RWPE1 (cell line): ENCODE results near the gene DOP1A.

ENCODE experiments used
- CTCF ChIA-PET: fragments of 350-600 bp; sonication (Branson Sonifier 250); formaldehyde crosslinking; extraction: SDS; loops from one replicate; lab custom pipeline; 2021; lab: Yijun Ruan, JAX
- POLR2A ChIA-PET: fragments of 400-600 bp; formaldehyde crosslinking; extraction: SDS; loops from one replicate; lab custom pipeline; 2020; ENCODE audit warnings: antibody characterized with exemption; ENCODE audit not compliant: low non-redundant PET; lab: Yijun Ruan, JAX
- DNase-seq: peaks from one replicate; pipeline ENCODE4 v3.0.0; 2012; ENCODE audit warnings: low spot score
- H3K27ac ChIP-seq: fragments of 450-650 bp; 2 replicates; pipeline ENCODE4 v1.5.1; 2017
- TF ChIP-seq, protein P1 (sequence below): fragments of 450-650 bp; conservative IDR thresholded peaks from 2 replicates; pipeline ENCODE4 v1.5.1; 2017; ENCODE audit warnings: low read depth, mild to moderate bottlenecking

DOP1A gene

DNA sequence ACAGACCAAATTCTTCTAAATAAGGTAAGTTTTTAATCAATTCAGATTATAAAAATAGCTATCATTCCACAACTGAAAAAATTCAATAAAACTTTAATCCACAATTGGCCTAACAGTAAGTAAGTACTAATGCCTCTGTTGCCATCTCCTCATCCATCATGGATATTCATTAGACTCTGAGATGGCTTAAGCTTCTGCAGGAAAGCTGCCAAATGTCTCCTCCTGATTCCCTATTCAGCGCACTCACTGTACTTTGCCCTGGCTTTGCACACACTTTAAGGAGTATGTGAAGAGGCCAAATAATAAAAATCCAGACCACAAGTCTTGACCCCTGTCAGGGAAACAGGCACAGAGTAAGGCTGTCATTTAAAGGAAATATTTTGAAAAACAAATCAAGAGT lies 102.0 kb downstream of the DOP1A start:
- TF ChIP-seq, protein P1, sequence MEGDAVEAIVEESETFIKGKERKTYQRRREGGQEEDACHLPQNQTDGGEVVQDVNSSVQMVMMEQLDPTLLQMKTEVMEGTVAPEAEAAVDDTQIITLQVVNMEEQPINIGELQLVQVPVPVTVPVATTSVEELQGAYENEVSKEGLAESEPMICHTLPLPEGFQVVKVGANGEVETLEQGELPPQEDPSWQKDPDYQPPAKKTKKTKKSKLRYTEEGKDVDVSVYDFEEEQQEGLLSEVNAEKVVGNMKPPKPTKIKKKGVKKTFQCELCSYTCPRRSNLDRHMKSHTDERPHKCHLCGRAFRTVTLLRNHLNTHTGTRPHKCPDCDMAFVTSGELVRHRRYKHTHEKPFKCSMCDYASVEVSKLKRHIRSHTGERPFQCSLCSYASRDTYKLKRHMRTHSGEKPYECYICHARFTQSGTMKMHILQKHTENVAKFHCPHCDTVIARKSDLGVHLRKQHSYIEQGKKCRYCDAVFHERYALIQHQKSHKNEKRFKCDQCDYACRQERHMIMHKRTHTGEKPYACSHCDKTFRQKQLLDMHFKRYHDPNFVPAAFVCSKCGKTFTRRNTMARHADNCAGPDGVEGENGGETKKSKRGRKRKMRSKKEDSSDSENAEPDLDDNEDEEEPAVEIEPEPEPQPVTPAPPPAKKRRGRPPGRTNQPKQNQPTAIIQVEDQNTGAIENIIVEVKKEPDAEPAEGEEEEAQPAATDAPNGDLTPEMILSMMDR, result no peak
- no peak for DNase-seq
- ChIA-PET CTCF (interaction anchor here (1.1 kb wide), 1 partner anchor 102 kb away, joined by 3 read pairs; no protein-coding TSS in a partner anchor), POLR2A (no interaction called here)
- H3K27ac ChIP-seq, result no peak overlapping the region

DNA sequence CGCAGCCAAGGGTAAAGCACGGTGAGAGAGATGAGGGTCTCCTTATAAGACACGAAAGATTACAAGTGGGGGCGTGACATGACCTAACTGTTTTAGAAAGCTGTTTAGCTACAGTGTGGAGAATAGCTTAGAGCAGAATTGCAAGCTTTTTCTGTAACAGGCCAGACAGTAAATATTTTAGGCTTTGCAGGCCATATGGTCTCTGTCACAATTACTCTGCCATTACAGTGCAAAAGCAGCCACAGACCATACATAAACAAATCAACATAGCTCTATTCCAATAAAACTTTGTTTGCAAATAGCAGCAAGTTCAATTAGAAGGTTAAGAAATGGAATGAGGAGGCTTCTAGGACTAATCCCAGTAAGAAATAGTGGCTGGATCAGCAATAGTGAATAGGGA lies 108.8 kb downstream of the DOP1A start:
- DNase-seq, result no peak
- ChIA-PET CTCF (interaction anchor here (0.7 to 1.2 kb wide), 2 partner anchors 9 to 39 kb away, joined by 3 read pairs; no protein-coding TSS in a partner anchor), POLR2A (no interaction called here)
- no peak overlapping the region for H3K27ac ChIP-seq
- TF ChIP-seq, protein P1, result no peak

DNA sequence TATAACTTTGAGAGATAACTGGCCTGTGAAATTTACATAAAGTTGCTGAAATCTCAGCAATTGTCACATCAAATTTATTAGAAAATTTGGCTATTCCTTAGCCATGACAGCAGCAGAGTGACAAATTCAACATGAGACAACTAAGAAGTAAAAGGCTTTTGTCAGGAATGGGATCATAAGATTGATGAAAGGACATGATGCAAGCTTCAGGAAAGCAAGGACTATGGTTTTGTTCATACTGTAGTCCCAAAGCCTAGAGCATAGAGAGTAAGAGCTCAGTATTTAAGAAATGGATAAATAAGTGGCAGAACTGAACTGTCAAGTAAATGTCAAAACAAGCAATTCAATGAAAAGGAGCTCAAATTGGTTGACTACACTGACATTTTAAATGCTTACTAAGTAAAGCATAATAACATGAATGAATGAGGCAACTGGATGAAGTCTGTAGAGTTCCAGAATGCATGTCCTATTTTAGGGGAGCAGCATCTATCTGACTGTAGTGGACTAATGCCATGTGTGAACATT lies 113.0 kb downstream of the DOP1A start:
- no peak overlapping the region for H3K27ac ChIP-seq
- POLR2A ChIA-PET, result no interaction called here
- CTCF ChIA-PET, result no interaction called here
- TF ChIP-seq, protein P1, result no peak
- no peak for DNase-seq

DNA sequence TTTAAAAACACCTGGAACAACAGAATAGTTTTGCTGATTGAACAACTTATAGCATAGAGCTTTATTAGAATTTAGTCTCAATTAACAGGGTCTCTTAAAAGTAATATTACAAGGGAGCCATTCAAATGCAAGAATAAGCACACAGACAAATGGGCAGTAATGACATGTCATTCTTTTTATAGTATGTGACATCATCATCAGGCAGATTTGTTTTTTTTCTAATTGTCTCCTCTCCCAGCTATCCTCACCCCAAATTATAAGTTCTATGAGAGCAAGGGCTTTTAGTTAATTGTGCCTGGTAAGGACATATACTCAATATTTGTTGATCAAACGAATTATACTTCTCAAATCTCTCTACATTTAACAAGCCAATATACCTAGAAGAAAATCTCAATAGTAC lies 114.6 kb downstream of the DOP1A start:
- ChIA-PET POLR2A (no interaction called here), CTCF (no interaction called here)
- no peak for DNase-seq
- H3K27ac ChIP-seq, result no peak overlapping the region
- TF ChIP-seq, protein P1, result no peak

DNA sequence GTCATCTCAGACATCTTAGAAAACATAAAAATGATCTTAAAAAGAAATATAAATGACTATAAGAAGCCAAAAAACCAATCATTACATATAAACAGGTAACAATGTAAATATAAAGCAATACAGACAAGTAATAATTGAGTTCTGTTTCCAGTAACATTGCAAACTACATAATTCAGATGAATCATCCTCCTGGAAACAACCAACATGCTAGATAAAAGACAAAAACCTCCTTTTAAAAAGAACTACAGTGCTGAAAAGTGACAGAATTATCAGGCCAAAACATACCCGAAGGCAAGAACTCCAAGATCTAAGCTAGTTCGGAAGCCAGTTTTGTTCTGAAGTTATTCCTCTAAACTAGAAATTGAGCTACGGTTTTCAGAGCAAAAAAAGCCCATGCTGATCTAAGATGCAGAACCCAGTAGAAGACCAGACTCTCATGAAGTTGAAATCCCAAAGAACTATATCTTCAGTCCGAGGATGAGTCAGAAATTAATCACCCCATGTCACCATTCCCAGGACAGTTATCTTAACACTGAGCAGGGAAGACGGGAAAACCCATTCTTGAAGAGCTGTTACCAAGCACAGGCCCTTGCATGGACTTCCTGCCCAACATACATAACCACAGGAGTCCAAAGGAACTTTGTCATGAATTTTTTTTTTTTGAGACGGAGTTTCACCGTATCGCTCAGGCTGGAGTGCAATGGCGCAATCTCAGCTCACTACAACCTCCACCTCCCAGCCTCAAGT lies 115.8 kb downstream of the DOP1A start:
- TF ChIP-seq, protein P1, result no peak
- ChIA-PET POLR2A (no interaction called here), CTCF (interaction anchor here (0.9 kb wide), 1 partner anchor 32 kb away, joined by 3 read pairs; no protein-coding TSS in a partner anchor)
- peak; percentile 42 for DNase-seq
- H3K27ac ChIP-seq, result peak overlapping the region; percentile 75

DNA sequence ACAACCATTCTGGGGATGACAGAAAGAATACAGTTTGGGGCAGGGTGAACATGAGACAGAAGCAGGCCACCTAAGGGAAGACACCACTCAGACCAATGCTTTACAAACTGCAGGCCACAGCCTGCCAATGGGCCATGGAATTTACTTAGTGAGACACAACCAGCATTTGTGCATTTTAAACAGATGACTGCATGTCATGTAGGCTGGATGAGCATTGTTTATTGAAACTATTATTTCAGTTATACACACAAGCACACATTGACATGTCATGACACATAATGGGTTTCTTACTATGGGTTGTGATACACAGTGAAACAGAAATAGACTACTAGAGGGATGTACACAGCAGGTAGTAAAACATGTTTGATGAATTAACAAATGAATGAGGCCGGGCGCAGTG lies 117.6 kb downstream of the DOP1A start:
- no peak for DNase-seq
- H3K27ac ChIP-seq, result no peak overlapping the region
- POLR2A ChIA-PET, result no interaction called here
- CTCF ChIA-PET, result no interaction called here
- TF ChIP-seq, protein P1, result no peak
